Measurements from ENCODE around the gene ADAM15.

The ADAM15 gene, protein sequence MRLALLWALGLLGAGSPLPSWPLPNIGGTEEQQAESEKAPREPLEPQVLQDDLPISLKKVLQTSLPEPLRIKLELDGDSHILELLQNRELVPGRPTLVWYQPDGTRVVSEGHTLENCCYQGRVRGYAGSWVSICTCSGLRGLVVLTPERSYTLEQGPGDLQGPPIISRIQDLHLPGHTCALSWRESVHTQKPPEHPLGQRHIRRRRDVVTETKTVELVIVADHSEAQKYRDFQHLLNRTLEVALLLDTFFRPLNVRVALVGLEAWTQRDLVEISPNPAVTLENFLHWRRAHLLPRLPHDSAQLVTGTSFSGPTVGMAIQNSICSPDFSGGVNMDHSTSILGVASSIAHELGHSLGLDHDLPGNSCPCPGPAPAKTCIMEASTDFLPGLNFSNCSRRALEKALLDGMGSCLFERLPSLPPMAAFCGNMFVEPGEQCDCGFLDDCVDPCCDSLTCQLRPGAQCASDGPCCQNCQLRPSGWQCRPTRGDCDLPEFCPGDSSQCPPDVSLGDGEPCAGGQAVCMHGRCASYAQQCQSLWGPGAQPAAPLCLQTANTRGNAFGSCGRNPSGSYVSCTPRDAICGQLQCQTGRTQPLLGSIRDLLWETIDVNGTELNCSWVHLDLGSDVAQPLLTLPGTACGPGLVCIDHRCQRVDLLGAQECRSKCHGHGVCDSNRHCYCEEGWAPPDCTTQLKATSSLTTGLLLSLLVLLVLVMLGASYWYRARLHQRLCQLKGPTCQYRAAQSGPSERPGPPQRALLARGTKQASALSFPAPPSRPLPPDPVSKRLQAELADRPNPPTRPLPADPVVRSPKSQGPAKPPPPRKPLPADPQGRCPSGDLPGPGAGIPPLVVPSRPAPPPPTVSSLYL

DNA sequence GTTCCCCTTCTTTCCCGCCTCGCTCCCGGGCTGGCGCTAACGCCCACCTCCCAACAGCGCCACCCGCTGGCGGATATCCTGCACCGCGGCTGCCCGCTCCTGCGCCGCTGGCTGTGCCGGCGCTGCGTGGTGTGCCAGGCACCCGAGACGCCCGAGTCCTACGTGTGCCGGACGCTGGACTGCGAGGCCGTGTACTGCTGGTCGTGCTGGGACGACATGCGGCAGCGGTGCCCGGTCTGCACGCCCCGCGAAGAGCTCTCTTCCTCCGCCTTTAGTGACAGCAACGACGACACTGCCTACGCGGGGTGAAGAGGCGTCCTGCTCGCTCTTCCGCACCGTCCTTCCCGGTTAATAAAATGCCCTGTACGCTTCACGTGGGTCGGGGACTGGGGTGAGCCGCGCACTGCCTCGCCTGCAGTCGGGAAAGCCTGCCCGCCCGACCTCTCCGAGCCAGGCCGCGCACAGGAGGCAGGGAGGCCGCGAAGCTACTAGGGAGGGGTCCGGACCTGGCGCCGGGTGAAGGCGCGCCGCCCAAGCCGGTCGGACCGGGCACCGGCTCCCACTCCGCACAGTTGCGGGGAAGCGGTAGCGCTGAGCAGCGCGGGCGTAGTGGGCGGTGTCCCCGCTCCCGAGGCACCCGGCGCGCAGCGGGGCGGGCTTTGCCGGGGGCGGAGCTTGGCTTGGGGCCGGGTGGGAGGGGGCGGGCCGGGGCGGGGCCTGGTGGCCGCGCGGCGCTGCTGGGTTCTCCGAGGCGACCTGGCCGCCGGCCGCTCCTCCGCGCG is at the start of gene ADAM15:
ADAM15 (plus strand) TSS at position 757 of the 782 bp plus-strand sequence. CDS start 71 bp downstream, outside the sequence.
- DNase-seq (ENCODE audit: low read depth): peak; percentile 86

- no peak for DNase-seq (ENCODE audit: low read depth)
Observed at GRCh38 chr1:155001425-155001674, 49.8 kb upstream of the ADAM15 start.

- DNase-seq (ENCODE audit: low read depth): peak; percentile 99
Observed at GRCh38 chr1:155001675-155002463, 49.2 kb upstream of the ADAM15 start.

DNA sequence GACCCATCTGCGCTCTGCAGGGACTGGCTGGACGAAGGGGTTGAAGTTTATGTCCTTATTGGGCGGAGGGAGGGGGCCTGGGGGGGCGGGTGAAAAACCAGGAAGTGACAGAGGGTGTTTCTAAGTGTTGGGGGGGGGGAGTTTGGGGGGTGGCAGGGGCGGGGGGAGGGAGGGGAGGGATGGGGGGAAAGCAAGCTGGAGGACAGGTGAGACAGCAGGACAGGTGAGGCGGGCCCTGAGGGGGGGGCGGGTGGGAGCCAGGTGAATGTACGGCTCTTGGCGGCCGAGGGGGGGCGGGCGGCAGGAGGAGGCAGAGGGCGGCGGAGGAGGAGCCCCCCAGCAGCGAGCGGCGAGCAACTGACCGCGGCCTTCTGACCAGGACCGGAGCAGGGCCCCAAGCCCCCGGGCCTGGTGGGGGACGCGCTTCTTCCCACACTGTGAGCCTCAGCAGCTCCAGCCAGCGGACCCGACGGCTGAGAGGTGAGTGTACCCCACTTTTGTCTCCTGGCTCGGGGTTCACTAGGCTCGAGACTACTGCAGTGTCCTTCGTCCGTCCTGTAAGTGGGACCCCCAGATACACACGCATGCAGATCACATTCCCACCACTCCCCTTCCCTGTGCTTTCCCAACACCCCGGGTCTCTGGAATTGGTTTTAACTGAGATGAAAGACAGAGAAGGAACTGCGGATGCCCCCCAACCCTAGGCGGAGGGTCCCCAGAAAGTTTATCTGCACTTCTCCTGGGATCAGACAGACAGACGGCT is 48.5 kb upstream of the ADAM15 start, which contains the start of gene ZBTB7B:
ZBTB7B (plus strand) TSS at position 339 of the 763 bp plus-strand sequence. CDS start 11,859 bp downstream, outside the sequence.
- DNase-seq (ENCODE audit: low read depth): peak; percentile 46

DNA sequence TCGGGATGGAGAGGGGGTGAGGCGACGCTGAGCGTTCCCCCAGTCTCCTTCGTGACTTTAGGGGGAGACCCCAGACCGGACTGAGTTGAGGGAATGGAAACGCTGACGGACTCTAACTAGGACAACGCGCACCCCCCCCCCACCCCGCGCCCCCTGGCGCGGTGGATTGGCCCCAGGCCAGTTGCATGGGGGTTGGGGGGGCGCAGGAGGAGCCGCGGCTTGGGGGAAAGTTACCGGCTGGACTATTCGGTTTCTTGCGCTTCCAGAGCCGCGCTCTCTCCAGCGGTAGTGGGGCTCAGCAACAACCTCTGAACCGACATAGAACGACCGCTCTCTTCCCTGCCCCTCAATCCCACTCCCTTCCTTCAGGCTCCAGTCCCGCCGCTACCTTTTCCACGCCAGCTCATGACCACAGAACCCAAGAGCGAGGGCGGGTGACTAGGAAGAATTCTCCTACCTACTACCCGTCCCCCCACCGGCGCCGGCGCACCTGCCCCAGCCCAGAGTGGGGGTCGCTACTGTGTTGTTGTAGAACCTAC is 47.8 kb upstream of the ADAM15 start:
- DNase-seq (ENCODE audit: low read depth): peak; percentile 48

DNA sequence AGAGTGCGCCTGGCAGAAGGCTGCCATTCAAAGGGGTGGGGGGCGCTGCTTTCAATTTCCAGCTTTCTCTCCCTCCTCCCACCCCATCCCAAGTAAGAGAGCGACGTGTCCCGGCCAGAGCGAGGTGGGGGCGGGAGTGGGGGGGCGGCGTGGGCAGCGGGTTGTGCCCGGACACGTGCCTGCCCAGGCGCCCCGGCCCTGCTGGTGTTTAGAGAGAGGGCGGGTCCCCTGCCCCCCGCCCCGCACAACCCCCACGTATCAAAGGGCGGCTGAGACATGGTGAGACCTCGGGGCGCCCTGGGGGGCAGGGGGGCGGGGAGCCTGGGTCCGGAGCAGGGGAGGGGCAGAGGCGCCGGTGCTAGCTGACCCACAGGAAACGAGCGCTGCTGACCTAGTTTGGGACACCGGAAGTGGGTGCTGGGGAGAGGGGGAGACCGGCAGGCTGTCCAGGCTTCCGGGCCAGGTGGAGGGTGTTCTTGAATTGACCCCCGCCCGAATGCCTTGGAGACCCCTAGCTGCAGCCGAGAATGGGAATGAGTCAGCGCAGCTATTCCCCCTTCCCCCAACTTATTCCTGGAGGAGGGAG is 47.3 kb upstream of the ADAM15 start:
- peak; percentile 68 for DNase-seq (ENCODE audit: low read depth)

- DNase-seq (ENCODE audit: low read depth): no peak
Observed at GRCh38 chr1:155004352-155005075, 46.6 kb upstream of the ADAM15 start.

DNA sequence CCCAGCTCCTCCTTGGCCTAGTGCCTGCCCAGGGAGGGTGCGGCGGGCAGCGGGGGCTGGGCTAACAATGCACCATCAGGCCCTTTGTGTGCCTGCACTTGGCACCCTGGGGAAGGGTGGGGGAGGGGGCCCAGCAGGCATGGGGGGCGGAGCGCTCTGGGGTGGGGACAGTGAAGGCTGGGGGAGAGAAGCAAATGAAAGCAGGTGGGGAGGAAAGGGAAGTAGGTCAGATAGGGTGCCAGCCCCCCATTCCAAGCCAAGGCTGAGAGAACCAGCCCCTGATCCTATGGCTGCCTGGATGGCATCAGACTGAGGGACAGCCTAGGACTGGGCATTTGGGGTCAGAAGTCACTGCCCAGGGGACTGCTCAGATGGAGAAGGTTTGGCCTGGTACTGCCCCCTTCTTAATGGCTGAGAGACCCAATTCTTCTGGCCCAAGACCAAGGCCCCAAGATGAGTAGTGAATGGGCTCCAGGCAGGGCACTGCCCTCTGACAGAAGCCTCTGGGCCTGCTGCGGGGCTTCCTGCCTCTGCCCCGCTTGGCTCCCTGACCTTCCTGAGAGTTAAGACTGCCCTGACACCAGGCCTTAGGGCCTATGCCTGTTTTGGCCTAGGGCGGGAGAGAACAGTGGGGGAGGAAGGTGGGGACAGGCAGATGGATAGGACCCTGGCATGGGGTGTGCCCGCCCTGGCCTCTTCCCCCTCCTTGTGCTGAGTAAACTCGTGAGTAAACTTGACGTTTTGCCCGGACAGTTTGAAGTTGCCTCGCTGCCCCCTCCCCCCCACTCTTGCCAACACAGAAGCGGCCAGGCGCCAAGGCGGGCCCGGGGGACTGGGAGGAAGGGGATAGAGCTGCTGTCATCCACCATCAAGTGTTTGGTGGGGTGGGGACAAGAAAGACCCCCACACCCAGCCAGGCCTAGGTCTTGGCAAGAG is 45.8 kb upstream of the ADAM15 start:
- no peak for DNase-seq (ENCODE audit: low read depth)

DNA sequence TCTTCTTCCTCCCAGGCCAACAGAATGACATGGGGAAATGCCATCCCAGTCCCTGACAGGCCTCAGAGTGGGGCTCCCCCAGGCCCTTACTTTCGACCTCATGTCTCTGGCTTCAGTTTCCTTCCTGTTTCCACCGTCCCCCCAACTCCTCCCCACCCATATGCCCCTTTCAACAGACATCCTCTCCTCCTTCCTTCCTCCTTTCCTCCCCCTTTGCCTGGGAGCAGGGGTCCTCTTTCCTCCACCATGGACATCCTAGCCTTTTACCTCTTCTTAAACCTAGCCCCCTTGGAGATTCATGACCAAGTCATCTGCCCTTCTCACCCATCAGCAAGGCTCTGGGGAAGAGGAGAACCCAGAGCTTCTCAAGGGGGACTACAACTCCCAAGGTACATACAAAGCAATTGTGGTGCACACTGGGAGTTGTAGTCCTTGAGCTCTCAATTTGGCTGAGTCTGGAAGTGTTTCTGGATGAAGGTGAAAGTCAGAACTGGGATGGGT is 44.5 kb upstream of the ADAM15 start:
- peak; percentile 63 for DNase-seq (ENCODE audit: low read depth)

DNA sequence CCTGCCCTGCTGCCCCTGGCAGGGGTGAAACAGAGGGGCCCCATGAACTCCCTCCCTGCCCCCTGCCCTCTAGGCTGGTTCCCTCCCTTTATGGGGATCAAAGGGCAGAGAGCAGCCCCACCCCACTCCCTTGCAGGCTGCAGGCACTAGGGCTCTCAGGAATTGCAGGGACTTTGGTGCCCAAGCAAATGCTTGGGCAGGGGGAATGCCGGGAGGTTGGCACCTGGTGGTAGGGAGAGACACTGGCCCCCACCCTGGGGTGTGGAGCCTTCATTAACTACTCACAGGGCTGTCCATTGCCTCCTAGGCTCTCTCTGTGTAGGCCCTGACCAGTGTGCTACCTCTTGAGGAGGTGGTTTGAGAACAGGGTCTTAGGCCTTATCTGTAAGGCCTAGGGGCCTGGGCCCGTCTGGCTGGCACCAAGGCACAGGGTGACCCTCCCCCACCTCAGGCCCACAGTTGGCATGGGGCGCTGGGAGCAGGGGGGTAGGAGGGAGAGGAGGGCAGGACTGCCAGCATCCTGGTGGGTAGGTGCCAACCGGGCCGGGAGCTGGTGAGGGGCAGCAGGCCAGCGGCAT is 43.8 kb upstream of the ADAM15 start:
- no peak for DNase-seq (ENCODE audit: low read depth)

- no peak for DNase-seq (ENCODE audit: low read depth)
Observed at GRCh38 chr1:155008015-155008941, 42.8 kb upstream of the ADAM15 start.

DNA sequence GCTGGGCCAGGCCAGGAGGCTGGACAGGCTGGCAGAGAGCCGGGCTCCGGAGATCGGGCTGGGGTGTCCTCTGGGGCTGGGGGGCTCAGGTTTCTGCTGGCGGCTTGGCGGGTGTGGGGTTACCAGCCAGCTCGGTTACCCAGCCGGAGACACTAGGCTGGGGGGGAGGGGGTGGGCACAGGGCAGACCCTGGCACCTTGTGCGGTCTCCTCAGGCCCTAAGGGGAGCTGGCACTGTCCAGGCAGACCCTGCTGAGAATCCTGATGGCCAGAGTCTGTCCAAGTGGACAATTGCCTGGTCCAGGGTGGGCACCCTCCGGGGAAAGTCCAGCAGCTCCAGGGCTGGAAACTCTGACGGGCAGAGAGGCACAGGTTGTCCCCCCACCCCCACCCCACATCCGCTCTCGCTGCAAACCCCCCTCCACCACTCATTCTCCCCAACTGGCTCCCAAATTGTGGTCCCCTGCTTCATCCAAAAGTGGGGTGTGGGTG is 41.9 kb upstream of the ADAM15 start:
- DNase-seq (ENCODE audit: low read depth): no peak

DNA sequence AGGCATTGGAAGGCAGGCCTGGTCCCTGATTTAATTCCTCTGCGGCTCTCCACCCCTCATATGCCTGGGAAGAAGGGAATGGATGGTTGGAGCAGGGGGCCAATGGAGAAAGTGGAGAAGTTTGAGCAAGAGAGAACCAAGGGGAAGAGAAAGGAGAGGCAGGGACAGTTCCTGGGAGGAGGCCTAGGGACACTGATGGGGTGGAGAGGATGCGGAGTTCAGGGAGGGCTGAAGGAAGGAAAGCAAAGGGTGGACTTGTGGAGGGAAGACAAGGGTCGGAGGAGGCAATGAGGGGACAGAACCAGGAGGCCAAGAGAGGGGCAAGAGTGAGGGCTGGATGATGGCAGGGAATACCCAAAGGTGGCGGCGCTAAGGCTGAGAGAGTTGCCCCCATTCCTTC is 41.4 kb upstream of the ADAM15 start:
- no peak for DNase-seq (ENCODE audit: low read depth)

GRCh38 chr1:155010211-155010918 is 40.8 kb upstream of the ADAM15 start:
- no peak for DNase-seq (ENCODE audit: low read depth)

DNA sequence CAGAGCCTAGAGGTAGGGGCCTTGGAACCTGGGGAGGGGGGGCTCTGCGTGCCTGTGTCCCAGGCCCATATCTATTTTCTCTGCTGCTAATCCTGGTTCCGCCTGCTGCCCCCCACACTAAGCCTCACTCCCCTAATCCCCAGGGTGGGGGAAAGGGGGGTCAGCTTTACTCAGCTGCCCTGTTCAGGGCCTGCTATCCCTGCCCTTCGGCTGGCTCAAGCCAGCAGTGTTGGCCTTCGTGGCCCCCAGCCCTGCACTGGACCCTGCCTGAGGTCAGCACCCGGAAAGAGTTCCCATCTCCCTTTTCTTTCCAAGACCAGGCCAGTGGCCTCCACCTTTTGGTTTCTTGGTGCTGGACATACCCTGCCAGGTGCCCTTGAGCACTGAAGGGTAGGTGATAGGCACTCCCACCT is 40.1 kb upstream of the ADAM15 start:
- DNase-seq (ENCODE audit: low read depth): no peak

All from ELR (cell line).